GM10248 (cell line): Measurements from ENCODE around the gene RALBP1.
A peak's percentile ranks its signal among the peaks of the same experiment; 100 is the strongest.
"Not testable (repeated sequence)": the region's sequence is repeated elsewhere in the genome, so short reads cannot be mapped to it uniquely, and the experiment has no call there.

Source experiments
- CTCF ChIA-PET: fragments of 300-600 bp; sonication (Branson Sonifier 250); formaldehyde crosslinking; extraction: SDS; loops from one replicate; lab custom pipeline; 2021; ENCODE audit warnings: antibody characterized with exemption; lab: Yijun Ruan, JAX
- POLR2A ChIA-PET: fragments of 350-650 bp; sonication (Branson Sonifier 250); formaldehyde crosslinking; extraction: SDS; loops from one replicate; lab custom pipeline; 2020; ENCODE audit warnings: antibody characterized with exemption; lab: Yijun Ruan, JAX
- DNase-seq: peaks from one replicate; pipeline ENCODE4 v3.0.0; 2012; ENCODE audit errors: extremely low spot score
- TF ChIP-seq, protein P1 (sequence below): IDR thresholded peaks from 2 replicates; pipeline ENCODE4 v1.5.1; 2012; ENCODE audit warnings: mild to moderate bottlenecking, low read depth; ENCODE audit errors: extremely low read depth, missing control alignments, control extremely low read depth

RALBP1 gene

DNA sequence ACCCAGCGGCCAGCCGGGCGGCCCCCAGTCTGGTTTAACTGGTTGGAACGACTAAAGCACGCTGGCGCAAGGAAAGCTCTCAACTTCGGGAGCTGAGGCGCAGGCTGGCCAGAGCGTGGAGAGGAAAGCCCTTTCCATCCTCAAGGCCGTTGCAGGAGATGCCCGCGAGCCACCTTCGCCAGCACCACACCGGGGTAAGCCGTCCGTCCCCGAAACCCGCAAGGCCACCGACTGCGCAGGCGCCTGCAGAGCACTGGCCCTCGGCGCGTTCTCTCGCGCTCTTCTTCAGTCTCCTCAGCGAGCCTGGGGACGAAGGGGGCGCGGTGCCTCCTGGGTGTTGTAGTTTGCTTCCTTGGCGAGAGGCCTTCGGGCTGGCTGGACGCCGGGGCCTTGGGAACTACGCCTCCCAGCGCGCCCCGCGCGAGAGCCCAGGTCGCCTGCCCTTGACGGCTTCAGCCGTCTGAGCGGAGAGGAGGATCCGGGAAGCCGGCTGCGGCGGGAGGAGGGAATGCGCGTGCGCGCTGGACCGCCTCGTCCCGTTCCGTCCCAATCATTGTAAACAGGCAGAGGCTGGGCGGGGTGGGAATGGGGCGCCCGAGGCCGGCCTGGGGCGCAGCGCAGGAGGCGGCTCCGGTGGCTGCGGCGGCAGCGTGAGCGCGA lies at the start of gene RALBP1:
Gene RALBP1 (plus strand): TSS at position 531 of the 660 bp plus-strand sequence. CDS start 37,533 bp downstream, outside the sequence.
- DNase-seq: peak; percentile 97
- CTCF ChIA-PET: no interaction called here
- POLR2A ChIA-PET: no interaction called here
- TF ChIP-seq, protein P1, sequence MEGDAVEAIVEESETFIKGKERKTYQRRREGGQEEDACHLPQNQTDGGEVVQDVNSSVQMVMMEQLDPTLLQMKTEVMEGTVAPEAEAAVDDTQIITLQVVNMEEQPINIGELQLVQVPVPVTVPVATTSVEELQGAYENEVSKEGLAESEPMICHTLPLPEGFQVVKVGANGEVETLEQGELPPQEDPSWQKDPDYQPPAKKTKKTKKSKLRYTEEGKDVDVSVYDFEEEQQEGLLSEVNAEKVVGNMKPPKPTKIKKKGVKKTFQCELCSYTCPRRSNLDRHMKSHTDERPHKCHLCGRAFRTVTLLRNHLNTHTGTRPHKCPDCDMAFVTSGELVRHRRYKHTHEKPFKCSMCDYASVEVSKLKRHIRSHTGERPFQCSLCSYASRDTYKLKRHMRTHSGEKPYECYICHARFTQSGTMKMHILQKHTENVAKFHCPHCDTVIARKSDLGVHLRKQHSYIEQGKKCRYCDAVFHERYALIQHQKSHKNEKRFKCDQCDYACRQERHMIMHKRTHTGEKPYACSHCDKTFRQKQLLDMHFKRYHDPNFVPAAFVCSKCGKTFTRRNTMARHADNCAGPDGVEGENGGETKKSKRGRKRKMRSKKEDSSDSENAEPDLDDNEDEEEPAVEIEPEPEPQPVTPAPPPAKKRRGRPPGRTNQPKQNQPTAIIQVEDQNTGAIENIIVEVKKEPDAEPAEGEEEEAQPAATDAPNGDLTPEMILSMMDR: peak; percentile 47

DNA sequence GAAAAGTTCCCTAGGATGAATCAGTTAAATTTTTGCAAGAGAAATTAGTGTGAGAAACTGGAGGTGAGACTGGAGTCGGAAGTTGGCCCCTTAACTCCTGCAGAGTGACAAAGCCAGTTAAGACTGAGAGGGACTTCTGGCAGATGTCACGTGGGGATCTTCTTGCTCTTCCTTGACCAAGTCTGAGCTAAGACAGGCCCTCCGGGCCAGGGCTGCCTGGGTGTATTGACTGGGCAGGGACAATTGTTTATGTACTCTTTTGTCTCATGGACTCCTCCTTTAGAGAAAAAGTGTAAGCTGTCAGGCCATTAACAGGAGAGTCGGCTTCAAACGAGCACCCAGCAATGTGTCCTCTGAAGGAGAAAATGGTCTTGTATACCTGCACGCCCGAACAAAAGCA lies 48.6 kb upstream of the RALBP1 start:
- CTCF ChIA-PET: interaction anchor here (0.9 to 1.7 kb wide), 5 partner anchors 9 to 41 kb away, joined by 3 to 7 read pairs (median 4); no protein-coding TSS in a partner anchor
- POLR2A ChIA-PET: no interaction called here
- DNase-seq: no peak
- TF ChIP-seq, protein P1: no peak

DNA sequence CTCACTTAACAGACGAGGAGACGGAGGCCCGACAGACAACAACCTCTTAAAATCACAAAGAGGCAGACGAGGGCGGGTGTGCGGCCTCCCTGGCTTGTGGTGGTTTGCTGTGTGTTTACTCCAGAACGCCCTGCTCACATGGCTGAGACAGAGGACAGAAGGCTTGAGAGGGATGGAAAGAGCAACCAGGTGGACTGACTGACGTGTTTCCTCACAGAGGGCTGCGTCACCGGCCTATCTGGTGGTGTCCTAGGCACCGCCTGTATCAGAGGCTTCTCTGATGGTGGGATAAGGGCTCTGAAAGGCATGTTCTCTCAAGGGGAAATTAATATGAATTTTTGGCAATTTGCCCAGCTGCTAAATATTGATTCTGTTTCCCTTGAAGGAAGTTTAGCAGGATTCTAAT lies 47.0 kb upstream of the RALBP1 start:
- ChIA-PET POLR2A (no interaction called here), CTCF (interaction anchor here (1.1 kb wide), 1 partner anchor 9 kb away, joined by 3 read pairs; no protein-coding TSS in a partner anchor)
- TF ChIP-seq, protein P1: no peak
- DNase-seq: no peak

DNA sequence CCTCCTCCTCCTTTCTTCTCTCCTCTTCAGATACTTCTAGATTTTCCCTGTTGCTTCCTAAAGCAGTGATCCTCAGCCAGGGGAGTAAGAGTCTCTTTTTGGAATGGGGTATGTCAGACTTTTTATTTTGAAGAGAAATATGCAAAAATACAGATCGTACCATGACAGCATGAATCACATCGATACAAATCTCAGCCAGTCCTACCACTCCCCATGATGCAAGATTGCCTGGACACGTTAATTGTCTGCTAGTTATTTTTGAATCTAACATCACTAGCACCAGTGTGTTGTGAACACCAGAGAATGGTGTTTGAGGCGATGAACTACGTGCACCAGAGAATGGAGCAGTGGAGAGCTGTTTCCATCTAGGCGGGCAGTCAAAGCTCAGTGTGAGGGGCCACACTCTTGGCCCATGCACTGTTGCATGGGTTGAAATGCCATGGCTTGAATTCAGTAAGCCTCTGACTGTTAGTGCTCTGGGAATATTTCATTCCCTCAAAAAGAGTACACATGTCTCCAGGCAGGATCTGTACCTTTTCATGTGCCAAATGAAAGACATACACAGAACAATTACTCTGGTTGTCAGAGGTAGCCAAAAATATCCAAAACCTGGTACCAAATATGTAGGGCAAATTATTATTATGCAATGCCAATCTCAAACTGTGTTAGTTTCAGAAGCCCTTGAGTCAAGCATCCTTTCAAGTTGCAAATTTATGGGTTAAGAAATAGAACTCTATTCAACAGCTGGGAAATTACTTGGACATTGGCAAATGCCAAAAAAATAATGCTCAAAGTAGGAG lies 46.3 kb upstream of the RALBP1 start:
- ChIA-PET CTCF (interaction anchor here (0.7 to 1.5 kb wide), 2 partner anchors 9 to 18 kb away, joined by 3 to 4 read pairs; no protein-coding TSS in a partner anchor), POLR2A (no interaction called here)
- TF ChIP-seq, protein P1: no peak
- no peak for DNase-seq

DNA sequence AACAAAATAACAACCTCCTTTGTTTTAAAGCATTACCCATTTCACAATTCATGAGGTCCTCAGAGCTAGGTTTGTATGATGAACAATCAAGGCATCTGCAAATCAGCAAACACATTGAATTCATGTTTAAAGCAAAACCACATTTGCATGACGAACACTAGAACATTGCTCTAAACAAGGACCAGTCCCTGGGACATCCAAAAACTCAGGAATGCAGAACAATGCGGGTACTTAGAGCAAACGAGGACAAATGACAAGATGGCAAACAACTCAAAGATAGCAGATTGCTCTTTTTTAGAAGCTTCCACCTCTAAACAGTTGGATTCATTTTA lies 45.7 kb upstream of the RALBP1 start:
- TF ChIP-seq, protein P1: no peak
- ChIA-PET CTCF (interaction anchor here (0.7 to 1.5 kb wide), 2 partner anchors 9 to 19 kb away, joined by 3 to 4 read pairs; no protein-coding TSS in a partner anchor), POLR2A (no interaction called here)
- DNase-seq: no peak

DNA sequence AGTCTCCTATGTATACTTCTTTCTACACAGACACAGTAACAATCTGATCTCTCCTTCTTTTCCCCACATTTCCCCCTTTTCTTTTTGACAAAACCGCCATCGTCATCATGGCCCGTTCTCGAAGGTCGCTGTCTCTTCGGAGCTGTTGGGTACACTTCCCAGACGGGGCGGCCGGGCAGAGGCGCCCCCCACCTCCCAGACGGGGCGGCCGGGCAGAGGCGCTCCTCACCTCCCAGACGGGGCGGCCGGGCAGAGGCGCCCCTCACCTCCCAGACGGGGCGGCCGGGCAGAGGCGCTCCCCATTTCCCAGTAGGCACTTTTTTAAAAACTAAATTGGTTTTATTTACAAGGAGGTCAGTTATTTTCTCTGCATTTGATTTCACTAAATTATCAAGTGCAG lies 45.0 kb upstream of the RALBP1 start:
- POLR2A ChIA-PET, DNase-seq: not testable (repeated sequence)
- CTCF ChIA-PET: interaction anchor here (1.5 kb wide), 1 partner anchor 19 kb away, joined by 4 read pairs; no protein-coding TSS in a partner anchor
